GM23338 (cell line): ENCODE results near the gene SEC63. TPM values are rescaled to one million over a fixed set of nuclear protein-coding genes. Genes with fewer than 3 reads are reported as not detected.

ENCODE experiments used
- ATAC-seq: fragments of 200-7000 bp; cut with Tn5 transposase; 3 replicates; pipeline ENCODE4 v1.9.1; 2020
- DNase-seq: peaks from one replicate; pipeline ENCODE4 v3.0.0-alpha.2; 2015; ENCODE audit warnings: low spot score
- H2AFZ ChIP-seq: fragments of 200-600 bp; sonication (generic); 2 replicates; pipeline ENCODE4 v1.8.0; 2016; ENCODE audit warnings: antibody characterized with exemption, mild to moderate bottlenecking, moderate library complexity
- H3F3A ChIP-seq: fragments of 200-600 bp; sonication (generic); replicated peaks from 2 replicates; pipeline ENCODE4 v1.8.0; 2017; ENCODE audit warnings: antibody characterized with exemption, mixed run types, low read depth
- H3K27ac ChIP-seq: fragments of 200-600 bp; sonication (generic); 2 replicates; pipeline ENCODE4 v1.6.1; 2016; ENCODE audit warnings: low read depth
- H3K27me3 ChIP-seq: fragments of 200-600 bp; sonication (generic); 2 replicates; pipeline ENCODE4 v1.8.0; 2016; ENCODE audit warnings: mild to moderate bottlenecking, mixed run types, moderate library complexity; ENCODE audit not compliant: insufficient read depth
- H3K36me3 ChIP-seq: fragments of 200-600 bp; sonication (generic); 2 replicates; pipeline ENCODE4 v1.8.0; 2016; ENCODE audit warnings: mild to moderate bottlenecking; ENCODE audit not compliant: insufficient read depth
- H3K4me1 ChIP-seq: fragments of 200-600 bp; sonication (generic); 2 replicates; pipeline ENCODE4 v1.8.0; 2016; ENCODE audit warnings: mild to moderate bottlenecking, moderate library complexity; ENCODE audit not compliant: insufficient read depth
- H3K4me2 ChIP-seq: fragments of 200-600 bp; sonication (generic); 2 replicates; pipeline ENCODE4 v1.7.1; 2017; ENCODE audit warnings: mixed run types
- H3K4me3 ChIP-seq: fragments of 200-600 bp; sonication (generic); 2 replicates; pipeline ENCODE4 v1.6.1; 2016; ENCODE audit warnings: mixed run types
- H3K79me2 ChIP-seq: fragments of 200-600 bp; sonication (generic); replicated peaks from 2 replicates; pipeline ENCODE4 v1.8.0; 2017; ENCODE audit warnings: mild to moderate bottlenecking; ENCODE audit not compliant: insufficient read depth
- H3K9me2 ChIP-seq: fragments of 200-600 bp; sonication (generic); 2 replicates; pipeline ENCODE4 v1.8.0; 2017; ENCODE audit not compliant: insufficient read depth
- H4K20me1 ChIP-seq: fragments of 200-600 bp; sonication (generic); replicated peaks from 2 replicates; pipeline ENCODE4 v1.8.0; 2017; ENCODE audit warnings: mild to moderate bottlenecking; ENCODE audit not compliant: insufficient read depth
- H3K27ac Mint-ChIP-seq: 2 replicates; pipeline ENCODE4 v1.8.0; 2020; ENCODE audit warnings: inconsistent platforms, mild to moderate bottlenecking, moderate library complexity, mixed read lengths
- H3K27me3 Mint-ChIP-seq: 3 replicates; pipeline ENCODE4 v1.8.0; 2022; ENCODE audit warnings: low read depth, mild to moderate bottlenecking, moderate library complexity, mixed read lengths, inconsistent platforms; ENCODE audit not compliant: insufficient read depth, poor library complexity
- H3K36me3 Mint-ChIP-seq: 3 replicates; pipeline ENCODE4 v1.8.0; 2021; ENCODE audit warnings: low read depth, mild to moderate bottlenecking, inconsistent platforms, moderate library complexity, mixed read lengths
- H3K4me1 Mint-ChIP-seq: 3 replicates; pipeline ENCODE4 v1.8.0; 2020; ENCODE audit warnings: mild to moderate bottlenecking, inconsistent platforms, mixed read lengths
- H3K4me3 Mint-ChIP-seq: 3 replicates; pipeline ENCODE4 v1.8.0; 2021; ENCODE audit warnings: moderate library complexity, mild to moderate bottlenecking, inconsistent platforms, mixed read lengths
- H3K9me3 Mint-ChIP-seq: 3 replicates; pipeline ENCODE4 v1.8.0; 2020; ENCODE audit warnings: moderate library complexity, mild to moderate bottlenecking, inconsistent platforms, mixed read lengths
- CREB1 ChIP-seq: fragments of 250-450 bp; sonication (Bioruptor Pico); IDR thresholded peaks from 2 replicates; pipeline ENCODE4 v1.5.0; 2020; ENCODE audit warnings: low read depth, mild to moderate bottlenecking, moderate library complexity
- EZH2 ChIP-seq: fragments of 200-600 bp; sonication (generic); IDR thresholded peaks from one replicate; pipeline ENCODE4 v1.8.0; 2017; ENCODE audit warnings: antibody characterized with exemption, mild to moderate bottlenecking, low read depth; ENCODE audit not compliant: unreplicated experiment
- EZH2phosphoT487 ChIP-seq: fragments of 200-600 bp; sonication (generic); IDR thresholded peaks from one replicate; pipeline ENCODE4 v1.8.1; 2018; ENCODE audit warnings: antibody characterized with exemption; ENCODE audit not compliant: unreplicated experiment
- JUNB ChIP-seq: IDR thresholded peaks from one replicate; pipeline ENCODE4 v1.6.1; 2016; ENCODE audit warnings: antibody characterized with exemption; ENCODE audit not compliant: unreplicated experiment
- NANOG ChIP-seq: IDR thresholded peaks from 2 replicates; pipeline ENCODE4 v1.6.1; 2016; ENCODE audit warnings: antibody characterized with exemption, borderline replicate concordance
- POLR2AphosphoS5 ChIP-seq: IDR thresholded peaks from 2 replicates; pipeline ENCODE4 v1.6.1; 2016; ENCODE audit warnings: antibody characterized with exemption, low read depth
- STAT1 ChIP-seq: IDR thresholded peaks from one replicate; pipeline ENCODE4 v1.6.1; 2016; ENCODE audit warnings: antibody characterized with exemption; ENCODE audit not compliant: unreplicated experiment
- ZNF114 ChIP-seq: fragments of 250-450 bp; sonication (Bioruptor Pico); IDR thresholded peaks from 2 replicates; pipeline ENCODE4 v1.5.0; 2020; ENCODE audit warnings: mild to moderate bottlenecking, moderate library complexity
- ZNF331 ChIP-seq: fragments of 250-450 bp; sonication (Bioruptor Pico); IDR thresholded peaks from 2 replicates; pipeline ENCODE4 v1.5.0; 2020; ENCODE audit warnings: low read depth, mild to moderate bottlenecking, moderate library complexity
- polyA plus RNA-seq: library from polyadenylated mRNA; unstranded; fragments of >200 nt; fragmentation: Nextera tagmentation; extraction: Ambion mirVana; gene quantifications from 2 replicates; pipeline ENCODE4 v1.2.1, GENCODE V29; 2016
- total RNA-seq: library from RNA; depleted of rRNA; stranded (reverse); fragments of >200 nt; shearing (Covaris generic); gene quantifications from 2 replicates; pipeline ENCODE4 v1.2.3, GENCODE V29; 2014
- TF ChIP-seq, protein P1 (sequence below): IDR thresholded peaks from one replicate; pipeline ENCODE4 v1.6.1; 2018; ENCODE audit warnings: antibody characterized with exemption; ENCODE audit not compliant: unreplicated experiment
- TF ChIP-seq, protein P2 (sequence below): IDR thresholded peaks from 2 replicates; pipeline ENCODE4 v1.6.1; 2016; ENCODE audit warnings: antibody characterized with exemption
- TF ChIP-seq, protein P3 (sequence below), 2 experiments: fragments of 200-600 bp in 1 of 2; sonication (generic) in 1 of 2; conservative IDR thresholded peaks; 2 replicates each; pipeline versions ENCODE4 v1.5.1 to v1.6.1; 2016 to 2017; ENCODE audit warnings: antibody characterized with exemption in 2 of 2, low read depth in 2 of 2, mild to moderate bottlenecking in 2 of 2, moderate library complexity in 1 of 2
- TF ChIP-seq, protein P4 (sequence below): fragments of 250-450 bp; sonication (Bioruptor Pico); IDR thresholded peaks from 2 replicates; pipeline ENCODE4 v1.5.0; 2020; ENCODE audit warnings: mild to moderate bottlenecking, moderate library complexity

SEC63 gene
- total and polyA plus RNA-seq, 2 experiments from 2014 or later: 48.2 to 124 TPM

DNA sequence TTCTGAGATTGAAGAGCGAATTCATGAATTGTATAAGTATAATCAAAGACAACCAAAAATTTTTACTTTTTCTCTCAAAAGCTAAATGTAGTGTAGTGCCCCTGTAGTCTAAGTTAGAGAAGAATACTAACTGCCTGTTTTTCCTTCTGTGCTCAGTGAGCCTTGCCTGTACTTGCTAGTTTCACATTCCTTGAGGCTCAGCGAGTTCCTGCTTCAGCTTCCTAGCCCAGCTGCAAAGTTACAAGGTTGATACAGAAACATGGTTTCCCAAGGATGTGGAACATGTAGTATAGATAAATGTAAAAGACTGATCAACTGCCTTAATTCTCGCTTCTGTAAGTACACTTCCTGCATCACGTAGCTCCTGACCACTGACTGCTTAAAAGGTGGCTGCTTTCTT lies 33.1 kb upstream of the SEC63 start:
- Histone ChIP-seq H3K36me3 (no peaks in the 10 kb centered on the region), H4K20me1 (no peaks in the 10 kb centered on the region), H2AFZ (peak overlapping the region; percentile 59; the same call in 1 of the 2 replicates), H3K27ac (no peak overlapping the region), H3K4me2 (peak overlapping the region; percentile 66; the same call in 1 of the 2 replicates), H3K27me3 (no peaks in the 10 kb centered on the region), H3K4me1 (peaks cover 58% of the 10 kb centered on the region), H3K4me3 (no peak overlapping the region), H3K79me2 (no peaks in the 10 kb centered on the region), H3F3A (peaks cover 4% of the 10 kb centered on the region; the same call in 1 of the 2 replicates), H3K9me2 (no peaks in the 10 kb centered on the region; the same call in 1 of the 2 replicates)
- Mint-ChIP-seq H3K27me3 (peaks cover 6% of the 10 kb centered on the region), H3K4me3 (no peak overlapping the region; the same call in 2 of the 3 replicates), H3K36me3 (no peaks in the 10 kb centered on the region; the same call in 2 of the 3 replicates), H3K4me1 (peaks cover 50% of the 10 kb centered on the region), H3K9me3 (peaks cover 3% of the 10 kb centered on the region; the same call in 2 of the 3 replicates), H3K27ac (no peak overlapping the region)
- ATAC-seq (no peak), DNase-seq (no peak)
- TF ChIP-seq STAT1 (no peak), POLR2AphosphoS5 (no peak), EZH2phosphoT487 (no peak), ZNF331 (no peak), JUNB (no peak), EZH2 (no peak), NANOG (no peak), CREB1 (CRISPR knock-in tag) (no peak), ZNF114 (no peak)
- TF ChIP-seq, protein P1, sequence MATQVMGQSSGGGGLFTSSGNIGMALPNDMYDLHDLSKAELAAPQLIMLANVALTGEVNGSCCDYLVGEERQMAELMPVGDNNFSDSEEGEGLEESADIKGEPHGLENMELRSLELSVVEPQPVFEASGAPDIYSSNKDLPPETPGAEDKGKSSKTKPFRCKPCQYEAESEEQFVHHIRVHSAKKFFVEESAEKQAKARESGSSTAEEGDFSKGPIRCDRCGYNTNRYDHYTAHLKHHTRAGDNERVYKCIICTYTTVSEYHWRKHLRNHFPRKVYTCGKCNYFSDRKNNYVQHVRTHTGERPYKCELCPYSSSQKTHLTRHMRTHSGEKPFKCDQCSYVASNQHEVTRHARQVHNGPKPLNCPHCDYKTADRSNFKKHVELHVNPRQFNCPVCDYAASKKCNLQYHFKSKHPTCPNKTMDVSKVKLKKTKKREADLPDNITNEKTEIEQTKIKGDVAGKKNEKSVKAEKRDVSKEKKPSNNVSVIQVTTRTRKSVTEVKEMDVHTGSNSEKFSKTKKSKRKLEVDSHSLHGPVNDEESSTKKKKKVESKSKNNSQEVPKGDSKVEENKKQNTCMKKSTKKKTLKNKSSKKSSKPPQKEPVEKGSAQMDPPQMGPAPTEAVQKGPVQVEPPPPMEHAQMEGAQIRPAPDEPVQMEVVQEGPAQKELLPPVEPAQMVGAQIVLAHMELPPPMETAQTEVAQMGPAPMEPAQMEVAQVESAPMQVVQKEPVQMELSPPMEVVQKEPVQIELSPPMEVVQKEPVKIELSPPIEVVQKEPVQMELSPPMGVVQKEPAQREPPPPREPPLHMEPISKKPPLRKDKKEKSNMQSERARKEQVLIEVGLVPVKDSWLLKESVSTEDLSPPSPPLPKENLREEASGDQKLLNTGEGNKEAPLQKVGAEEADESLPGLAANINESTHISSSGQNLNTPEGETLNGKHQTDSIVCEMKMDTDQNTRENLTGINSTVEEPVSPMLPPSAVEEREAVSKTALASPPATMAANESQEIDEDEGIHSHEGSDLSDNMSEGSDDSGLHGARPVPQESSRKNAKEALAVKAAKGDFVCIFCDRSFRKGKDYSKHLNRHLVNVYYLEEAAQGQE: no peak
- TF ChIP-seq, protein P2, sequence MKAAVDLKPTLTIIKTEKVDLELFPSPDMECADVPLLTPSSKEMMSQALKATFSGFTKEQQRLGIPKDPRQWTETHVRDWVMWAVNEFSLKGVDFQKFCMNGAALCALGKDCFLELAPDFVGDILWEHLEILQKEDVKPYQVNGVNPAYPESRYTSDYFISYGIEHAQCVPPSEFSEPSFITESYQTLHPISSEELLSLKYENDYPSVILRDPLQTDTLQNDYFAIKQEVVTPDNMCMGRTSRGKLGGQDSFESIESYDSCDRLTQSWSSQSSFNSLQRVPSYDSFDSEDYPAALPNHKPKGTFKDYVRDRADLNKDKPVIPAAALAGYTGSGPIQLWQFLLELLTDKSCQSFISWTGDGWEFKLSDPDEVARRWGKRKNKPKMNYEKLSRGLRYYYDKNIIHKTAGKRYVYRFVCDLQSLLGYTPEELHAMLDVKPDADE: no peak
- TF ChIP-seq, protein P3, sequence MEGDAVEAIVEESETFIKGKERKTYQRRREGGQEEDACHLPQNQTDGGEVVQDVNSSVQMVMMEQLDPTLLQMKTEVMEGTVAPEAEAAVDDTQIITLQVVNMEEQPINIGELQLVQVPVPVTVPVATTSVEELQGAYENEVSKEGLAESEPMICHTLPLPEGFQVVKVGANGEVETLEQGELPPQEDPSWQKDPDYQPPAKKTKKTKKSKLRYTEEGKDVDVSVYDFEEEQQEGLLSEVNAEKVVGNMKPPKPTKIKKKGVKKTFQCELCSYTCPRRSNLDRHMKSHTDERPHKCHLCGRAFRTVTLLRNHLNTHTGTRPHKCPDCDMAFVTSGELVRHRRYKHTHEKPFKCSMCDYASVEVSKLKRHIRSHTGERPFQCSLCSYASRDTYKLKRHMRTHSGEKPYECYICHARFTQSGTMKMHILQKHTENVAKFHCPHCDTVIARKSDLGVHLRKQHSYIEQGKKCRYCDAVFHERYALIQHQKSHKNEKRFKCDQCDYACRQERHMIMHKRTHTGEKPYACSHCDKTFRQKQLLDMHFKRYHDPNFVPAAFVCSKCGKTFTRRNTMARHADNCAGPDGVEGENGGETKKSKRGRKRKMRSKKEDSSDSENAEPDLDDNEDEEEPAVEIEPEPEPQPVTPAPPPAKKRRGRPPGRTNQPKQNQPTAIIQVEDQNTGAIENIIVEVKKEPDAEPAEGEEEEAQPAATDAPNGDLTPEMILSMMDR (conservative IDR thresholded peaks at IDR 0.05; ENCODE audit: low read depth in 2 of 2): no peak
- TF ChIP-seq, protein P4, sequence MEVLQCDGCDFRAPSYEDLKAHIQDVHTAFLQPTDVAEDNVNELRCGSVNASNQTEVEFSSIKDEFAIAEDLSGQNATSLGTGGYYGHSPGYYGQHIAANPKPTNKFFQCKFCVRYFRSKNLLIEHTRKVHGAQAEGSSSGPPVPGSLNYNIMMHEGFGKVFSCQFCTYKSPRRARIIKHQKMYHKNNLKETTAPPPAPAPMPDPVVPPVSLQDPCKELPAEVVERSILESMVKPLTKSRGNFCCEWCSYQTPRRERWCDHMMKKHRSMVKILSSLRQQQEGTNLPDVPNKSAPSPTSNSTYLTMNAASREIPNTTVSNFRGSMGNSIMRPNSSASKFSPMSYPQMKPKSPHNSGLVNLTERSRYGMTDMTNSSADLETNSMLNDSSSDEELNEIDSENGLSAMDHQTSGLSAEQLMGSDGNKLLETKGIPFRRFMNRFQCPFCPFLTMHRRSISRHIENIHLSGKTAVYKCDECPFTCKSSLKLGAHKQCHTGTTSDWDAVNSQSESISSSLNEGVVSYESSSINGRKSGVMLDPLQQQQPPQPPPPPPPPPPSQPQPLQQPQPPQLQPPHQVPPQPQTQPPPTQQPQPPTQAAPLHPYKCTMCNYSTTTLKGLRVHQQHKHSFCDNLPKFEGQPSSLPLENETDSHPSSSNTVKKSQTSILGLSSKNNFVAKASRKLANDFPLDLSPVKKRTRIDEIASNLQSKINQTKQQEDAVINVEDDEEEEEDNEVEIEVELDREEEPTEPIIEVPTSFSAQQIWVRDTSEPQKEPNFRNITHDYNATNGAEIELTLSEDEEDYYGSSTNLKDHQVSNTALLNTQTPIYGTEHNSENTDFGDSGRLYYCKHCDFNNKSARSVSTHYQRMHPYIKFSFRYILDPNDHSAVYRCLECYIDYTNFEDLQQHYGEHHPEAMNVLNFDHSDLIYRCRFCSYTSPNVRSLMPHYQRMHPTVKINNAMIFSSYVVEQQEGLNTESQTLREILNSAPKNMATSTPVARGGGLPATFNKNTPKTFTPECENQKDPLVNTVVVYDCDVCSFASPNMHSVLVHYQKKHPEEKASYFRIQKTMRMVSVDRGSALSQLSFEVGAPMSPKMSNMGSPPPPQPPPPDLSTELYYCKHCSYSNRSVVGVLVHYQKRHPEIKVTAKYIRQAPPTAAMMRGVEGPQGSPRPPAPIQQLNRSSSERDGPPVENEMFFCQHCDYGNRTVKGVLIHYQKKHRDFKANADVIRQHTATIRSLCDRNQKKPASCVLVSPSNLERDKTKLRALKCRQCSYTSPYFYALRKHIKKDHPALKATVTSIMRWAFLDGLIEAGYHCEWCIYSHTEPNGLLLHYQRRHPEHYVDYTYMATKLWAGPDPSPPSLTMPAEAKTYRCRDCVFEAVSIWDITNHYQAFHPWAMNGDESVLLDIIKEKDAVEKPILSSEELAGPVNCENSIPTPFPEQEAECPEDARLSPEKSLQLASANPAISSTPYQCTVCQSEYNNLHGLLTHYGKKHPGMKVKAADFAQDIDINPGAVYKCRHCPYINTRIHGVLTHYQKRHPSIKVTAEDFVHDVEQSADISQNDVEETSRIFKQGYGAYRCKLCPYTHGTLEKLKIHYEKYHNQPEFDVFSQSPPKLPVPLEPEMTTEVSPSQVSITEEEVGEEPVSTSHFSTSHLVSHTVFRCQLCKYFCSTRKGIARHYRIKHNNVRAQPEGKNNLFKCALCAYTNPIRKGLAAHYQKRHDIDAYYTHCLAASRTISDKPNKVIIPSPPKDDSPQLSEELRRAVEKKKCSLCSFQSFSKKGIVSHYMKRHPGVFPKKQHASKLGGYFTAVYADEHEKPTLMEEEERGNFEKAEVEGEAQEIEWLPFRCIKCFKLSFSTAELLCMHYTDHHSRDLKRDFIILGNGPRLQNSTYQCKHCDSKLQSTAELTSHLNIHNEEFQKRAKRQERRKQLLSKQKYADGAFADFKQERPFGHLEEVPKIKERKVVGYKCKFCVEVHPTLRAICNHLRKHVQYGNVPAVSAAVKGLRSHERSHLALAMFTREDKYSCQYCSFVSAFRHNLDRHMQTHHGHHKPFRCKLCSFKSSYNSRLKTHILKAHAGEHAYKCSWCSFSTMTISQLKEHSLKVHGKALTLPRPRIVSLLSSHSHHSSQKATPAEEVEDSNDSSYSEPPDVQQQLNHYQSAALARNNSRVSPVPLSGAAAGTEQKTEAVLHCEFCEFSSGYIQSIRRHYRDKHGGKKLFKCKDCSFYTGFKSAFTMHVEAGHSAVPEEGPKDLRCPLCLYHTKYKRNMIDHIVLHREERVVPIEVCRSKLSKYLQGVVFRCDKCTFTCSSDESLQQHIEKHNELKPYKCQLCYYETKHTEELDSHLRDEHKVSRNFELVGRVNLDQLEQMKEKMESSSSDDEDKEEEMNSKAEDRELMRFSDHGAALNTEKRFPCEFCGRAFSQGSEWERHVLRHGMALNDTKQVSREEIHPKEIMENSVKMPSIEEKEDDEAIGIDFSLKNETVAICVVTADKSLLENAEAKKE: no peak
